ENCODE results near the gene TENM3. TPM values are rescaled to one million over a fixed set of nuclear protein-coding genes. Genes with fewer than 3 reads are reported as not detected.

TENM3 gene
- total and polyA plus RNA-seq, 2 experiments from 2014 or later, result 16.1 to 70.9 TPM

- H3K9me3 ChIP-seq (ENCODE audit: low read depth), result no peaks in the 10 kb centered on the region
- peaks cover 5% of the 10 kb centered on the region for H3K4me1 ChIP-seq (ENCODE audit: insufficient read depth)
- H3K27me3 ChIP-seq, result no peaks in the 10 kb centered on the region
- H3K9me2 ChIP-seq (replicated peaks; ENCODE audit: insufficient read depth), result no peaks in the 10 kb centered on the region
- no peaks in the 10 kb centered on the region for H4K20me1 ChIP-seq (ENCODE audit: insufficient read depth, poor library complexity, severe bottlenecking)
- H3K4me2 ChIP-seq, result no peak overlapping the region
- no peaks in the 10 kb centered on the region for H3K79me2 ChIP-seq
- TF ChIP-seq CTCF (IDR thresholded peaks at IDR 0.05; ENCODE audit: poor library complexity) (no peak), EZH2 (IDR thresholded peaks at IDR 0.05; ENCODE audit: borderline replicate concordance) (no peak), EZH2phosphoT487 (IDR thresholded peaks at IDR 0.05; ENCODE audit: low read depth, severe bottlenecking, unreplicated experiment) (no peak)
- no peak overlapping the region for H2AFZ ChIP-seq
- no peak for DNase-seq (ENCODE audit: low spot score)
- WGBS (ENCODE audit: low lambda C conversion rate, missing lambda C conversion rate), result 80% methylated on average over 4 of the region's 4 CpGs
- no peak overlapping the region for H3K4me3 ChIP-seq
- H3K36me3 ChIP-seq (replicated peaks; ENCODE audit: insufficient read depth, low read depth), result no peaks in the 10 kb centered on the region
- no peak overlapping the region for H3K27ac ChIP-seq
Measured at GRCh38 chr4:182768838-182769237, 525.6 kb downstream of the TENM3 start.

- Histone ChIP-seq H3K9me2 (replicated peaks; ENCODE audit: insufficient read depth) (no peaks in the 10 kb centered on the region), H3K36me3 (replicated peaks; ENCODE audit: insufficient read depth, low read depth) (no peaks in the 10 kb centered on the region), H3K4me2 (peak overlapping the region; percentile 59), H2AFZ (no peak overlapping the region), H4K20me1 (ENCODE audit: insufficient read depth, poor library complexity, severe bottlenecking) (no peaks in the 10 kb centered on the region), H3K4me1 (ENCODE audit: insufficient read depth) (peaks cover 5% of the 10 kb centered on the region), H3K9me3 (ENCODE audit: low read depth) (no peaks in the 10 kb centered on the region), H3K4me3 (no peak overlapping the region), H3K27me3 (no peaks in the 10 kb centered on the region), H3K27ac (peak overlapping the region; percentile 76), H3K79me2 (no peaks in the 10 kb centered on the region)
- DNase-seq (ENCODE audit: low spot score), result peak; percentile 29
- TF ChIP-seq CTCF (IDR thresholded peaks at IDR 0.05; ENCODE audit: poor library complexity), result no peak
- no peak for TF ChIP-seq EZH2phosphoT487 (IDR thresholded peaks at IDR 0.05; ENCODE audit: low read depth, severe bottlenecking, unreplicated experiment)
- TF ChIP-seq EZH2 (IDR thresholded peaks at IDR 0.05; ENCODE audit: borderline replicate concordance), result no peak
- 75% methylated on average over 14 of the region's 14 CpGs for WGBS (ENCODE audit: low lambda C conversion rate, missing lambda C conversion rate)
Measured at GRCh38 chr4:182770259-182770995, 527.2 kb downstream of the TENM3 start.

- Histone ChIP-seq H3K4me1 (ENCODE audit: insufficient read depth) (peaks cover 5% of the 10 kb centered on the region), H3K79me2 (no peaks in the 10 kb centered on the region), H3K36me3 (replicated peaks; ENCODE audit: insufficient read depth, low read depth) (no peaks in the 10 kb centered on the region), H3K4me3 (no peak overlapping the region), H3K9me2 (replicated peaks; ENCODE audit: insufficient read depth) (no peaks in the 10 kb centered on the region), H3K9me3 (ENCODE audit: low read depth) (no peaks in the 10 kb centered on the region), H2AFZ (no peak overlapping the region), H3K27me3 (no peaks in the 10 kb centered on the region), H3K27ac (peak overlapping the region; percentile 76), H4K20me1 (ENCODE audit: insufficient read depth, poor library complexity, severe bottlenecking) (no peaks in the 10 kb centered on the region), H3K4me2 (peak overlapping the region; percentile 59)
- peak; percentile 23 for DNase-seq (ENCODE audit: low spot score)
- TF ChIP-seq EZH2phosphoT487 (IDR thresholded peaks at IDR 0.05; ENCODE audit: low read depth, severe bottlenecking, unreplicated experiment) (no peak), CTCF (IDR thresholded peaks at IDR 0.05; ENCODE audit: poor library complexity) (no peak), EZH2 (IDR thresholded peaks at IDR 0.05; ENCODE audit: borderline replicate concordance) (no peak)
- 59% methylated on average over 5 of the region's 5 CpGs for WGBS (ENCODE audit: low lambda C conversion rate, missing lambda C conversion rate)
Measured at GRCh38 chr4:182770996-182771514, 527.9 kb downstream of the TENM3 start.

Measured in hepatocyte (in vitro differentiated cells).